ENCODE results near the gene CCT3.

DNA sequence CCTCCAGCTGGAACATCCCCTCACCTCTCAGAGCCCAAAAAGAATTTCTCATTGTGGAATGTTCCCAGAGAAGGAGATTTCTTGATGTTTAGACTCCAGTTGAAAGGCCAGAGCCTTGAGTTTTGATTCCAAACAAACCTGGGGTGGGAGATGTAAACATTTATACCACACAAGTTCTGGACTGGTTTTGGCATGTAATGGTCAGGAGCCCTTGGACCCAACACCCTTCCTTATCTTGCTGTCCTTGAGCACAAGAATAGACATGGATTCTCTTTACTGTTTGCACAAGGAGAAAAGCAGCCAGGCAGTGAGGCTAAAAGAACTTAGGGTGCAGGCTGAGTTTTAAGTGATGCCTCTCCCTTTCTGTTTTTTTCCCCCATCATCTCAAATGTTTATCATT lies 35.5 kb upstream of the CCT3 start:
- TF ChIP-seq, protein P1, sequence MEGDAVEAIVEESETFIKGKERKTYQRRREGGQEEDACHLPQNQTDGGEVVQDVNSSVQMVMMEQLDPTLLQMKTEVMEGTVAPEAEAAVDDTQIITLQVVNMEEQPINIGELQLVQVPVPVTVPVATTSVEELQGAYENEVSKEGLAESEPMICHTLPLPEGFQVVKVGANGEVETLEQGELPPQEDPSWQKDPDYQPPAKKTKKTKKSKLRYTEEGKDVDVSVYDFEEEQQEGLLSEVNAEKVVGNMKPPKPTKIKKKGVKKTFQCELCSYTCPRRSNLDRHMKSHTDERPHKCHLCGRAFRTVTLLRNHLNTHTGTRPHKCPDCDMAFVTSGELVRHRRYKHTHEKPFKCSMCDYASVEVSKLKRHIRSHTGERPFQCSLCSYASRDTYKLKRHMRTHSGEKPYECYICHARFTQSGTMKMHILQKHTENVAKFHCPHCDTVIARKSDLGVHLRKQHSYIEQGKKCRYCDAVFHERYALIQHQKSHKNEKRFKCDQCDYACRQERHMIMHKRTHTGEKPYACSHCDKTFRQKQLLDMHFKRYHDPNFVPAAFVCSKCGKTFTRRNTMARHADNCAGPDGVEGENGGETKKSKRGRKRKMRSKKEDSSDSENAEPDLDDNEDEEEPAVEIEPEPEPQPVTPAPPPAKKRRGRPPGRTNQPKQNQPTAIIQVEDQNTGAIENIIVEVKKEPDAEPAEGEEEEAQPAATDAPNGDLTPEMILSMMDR (IDR thresholded peaks at IDR 0.05), result no peak
- TF ChIP-seq POLR2AphosphoS5 (IDR thresholded peaks at IDR 0.05; ENCODE audit: low read depth, low read length) (no peak), SIN3A (IDR thresholded peaks at IDR 0.05; ENCODE audit: borderline replicate concordance, insufficient read depth, low read depth, low read length) (no peak)

Measured in Panc1 (cell line).